NCI-H526 treated with DMSO at 0.1 percent for 48 hours (cell line): ENCODE measurements around the gene SERPINA7.
"Not testable (repeated sequence)": the region's sequence is repeated elsewhere in the genome, so short reads cannot be mapped to it uniquely, and the experiment has no call there.

Experiments
- DNase-seq: peaks from one replicate; lab custom pipeline; 2025; lab: John Stamatoyannopoulos, UW

The SERPINA7 gene

DNA sequence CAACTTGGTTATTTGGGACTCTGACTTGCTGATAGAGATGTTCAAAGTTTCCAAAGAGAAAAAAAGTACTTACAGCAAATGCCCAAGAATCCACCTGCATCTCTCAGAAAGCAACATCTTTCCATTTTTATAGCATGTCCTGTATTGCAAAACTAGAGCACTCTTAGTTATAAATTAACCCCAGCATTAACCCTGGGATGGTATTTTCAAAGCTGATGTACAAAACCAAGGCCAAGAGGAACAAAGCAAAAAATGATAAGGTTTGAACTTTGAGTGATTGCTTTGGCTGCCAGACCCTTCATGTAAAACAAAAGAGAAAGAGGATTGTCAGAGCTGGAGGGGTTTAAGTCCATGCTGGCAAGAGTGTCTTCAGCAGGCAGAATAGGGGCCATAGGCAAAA lies at the start of gene SERPINA7:
SERPINA7 (minus strand) TSS at position 103 of the 400 bp plus-strand sequence. CDS start 1,669 bp downstream, outside the sequence.
- no peak for DNase-seq

DNA sequence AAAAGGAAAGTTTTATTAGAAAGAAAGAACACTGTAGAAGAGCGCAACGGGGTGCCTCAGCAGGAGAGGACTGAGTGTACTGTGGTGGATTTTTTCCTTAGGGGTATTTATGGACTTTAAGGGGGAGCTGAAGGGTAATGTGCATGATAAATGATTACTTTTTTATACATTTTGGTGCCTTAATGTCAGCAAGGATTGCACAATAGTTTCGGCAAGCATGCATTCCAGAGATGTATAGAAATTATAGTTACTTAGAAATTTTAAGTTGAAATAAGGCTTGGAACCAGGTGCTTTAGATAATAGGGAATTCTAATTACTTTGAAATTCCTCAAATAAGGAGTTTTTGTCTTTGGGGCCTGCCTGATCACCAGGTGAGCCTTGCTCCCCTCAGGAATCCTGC lies 30.5 kb upstream of the SERPINA7 start:
- DNase-seq: no peak

DNA sequence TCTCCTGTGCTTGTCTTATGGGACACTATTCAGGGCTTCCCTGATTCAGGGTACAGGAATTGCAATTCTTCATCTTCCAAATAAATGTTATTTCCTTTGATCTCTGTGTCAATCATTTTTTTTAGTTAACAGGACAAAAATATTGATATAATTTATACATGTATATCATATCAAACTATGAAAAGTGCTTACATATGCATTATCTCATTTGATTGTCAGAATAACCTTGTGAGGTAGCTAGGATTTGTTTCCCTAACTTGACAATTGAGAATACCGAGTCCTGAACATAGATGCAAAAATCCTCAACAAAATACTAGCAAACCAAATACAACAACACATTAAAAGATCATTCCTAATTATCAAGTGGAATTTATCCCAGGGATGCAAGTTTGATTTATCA lies 11.5 kb upstream of the SERPINA7 start:
- no peak for DNase-seq

DNA sequence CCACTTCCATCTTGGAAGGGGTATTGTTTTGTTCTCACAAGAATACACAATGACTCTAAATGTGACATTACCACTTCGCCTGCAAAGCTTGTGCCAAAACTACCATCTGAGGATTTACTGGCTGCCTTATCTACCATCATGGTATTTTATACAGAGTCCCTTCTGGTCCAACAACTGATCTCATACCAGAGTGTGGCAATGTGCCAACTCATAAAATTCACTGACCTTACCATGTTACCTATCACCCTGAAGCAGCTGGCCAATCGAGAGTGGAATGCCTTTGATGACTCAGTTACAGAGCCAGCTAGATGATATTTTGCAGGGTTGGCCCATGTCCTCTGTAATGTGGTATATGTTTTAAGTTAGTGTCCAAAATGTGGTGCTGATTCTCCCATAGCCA lies 3.8 kb upstream of the SERPINA7 start:
- DNase-seq: no peak

- no peak for DNase-seq
These were observed 2.3 kb upstream of the SERPINA7 start for GRCh38 chrX:106040861-106041260.

- DNase-seq: peak; percentile 18
These were observed 1.4 kb upstream of the SERPINA7 start for GRCh38 chrX:106039920-106040319.

DNA sequence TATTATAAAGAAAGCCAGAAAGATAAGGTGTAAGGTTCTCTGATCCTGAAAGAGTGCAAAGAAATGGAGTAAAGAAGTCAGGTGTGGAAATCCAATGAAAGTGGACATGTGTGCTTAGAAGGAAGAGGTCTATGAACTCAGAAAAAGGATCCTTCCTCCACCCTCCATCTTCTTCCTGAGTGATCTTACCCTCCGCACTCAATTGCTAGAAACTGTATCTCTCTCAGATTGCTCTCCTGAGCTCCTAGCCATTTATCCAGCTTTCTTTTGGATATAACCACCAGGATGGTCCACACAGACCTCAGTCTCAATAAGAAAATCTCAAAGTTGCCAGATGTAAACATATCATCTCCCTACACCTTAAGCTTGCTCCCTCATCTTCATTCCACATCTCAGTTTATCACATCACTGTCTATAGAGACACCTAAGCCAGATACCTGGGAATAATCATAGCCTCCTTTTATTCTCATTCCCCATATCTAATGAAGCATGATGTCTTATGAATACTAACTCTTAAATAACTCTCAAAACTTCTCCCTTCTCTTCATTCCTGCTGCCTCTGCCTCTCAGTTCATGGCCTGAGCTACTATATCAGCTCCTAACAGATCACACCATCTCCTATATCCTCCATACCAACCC lies 573 bp downstream of the SERPINA7 start:
- no peak for DNase-seq

- no peak for DNase-seq
These were observed 1.8 kb downstream of the SERPINA7 start for GRCh38 chrX:106036716-106037115.

- peak; percentile 5 for DNase-seq
These were observed 3.5 kb downstream of the SERPINA7 start for GRCh38 chrX:106035064-106035463.

GRCh38 chrX:106023947-106024346 lies 14.6 kb downstream of the SERPINA7 start:
- DNase-seq: no peak

DNA sequence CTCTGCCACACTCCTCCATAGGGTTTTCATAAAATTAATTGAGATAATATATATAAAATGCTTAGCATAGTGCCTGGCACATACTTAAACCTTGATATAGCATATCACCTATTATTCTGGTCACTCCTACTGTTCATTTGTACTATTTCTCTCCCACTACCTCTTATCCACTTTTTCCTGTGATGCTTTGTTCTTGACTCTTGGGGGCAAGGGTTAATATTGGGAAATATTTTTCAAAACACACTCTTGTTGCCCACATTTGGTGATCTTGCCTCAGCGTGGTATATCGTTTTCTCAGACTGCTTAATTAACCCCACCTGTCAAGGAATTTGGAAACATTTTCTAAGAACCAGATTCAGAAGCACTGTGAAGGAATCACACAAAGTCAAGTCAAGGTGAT lies 16.3 kb downstream of the SERPINA7 start:
- no peak for DNase-seq

- no peak for DNase-seq
These were observed 24.3 kb downstream of the SERPINA7 start for GRCh38 chrX:106014119-106014775.

- DNase-seq: no peak
These were observed 29.4 kb downstream of the SERPINA7 start for GRCh38 chrX:106009145-106009544.

DNA sequence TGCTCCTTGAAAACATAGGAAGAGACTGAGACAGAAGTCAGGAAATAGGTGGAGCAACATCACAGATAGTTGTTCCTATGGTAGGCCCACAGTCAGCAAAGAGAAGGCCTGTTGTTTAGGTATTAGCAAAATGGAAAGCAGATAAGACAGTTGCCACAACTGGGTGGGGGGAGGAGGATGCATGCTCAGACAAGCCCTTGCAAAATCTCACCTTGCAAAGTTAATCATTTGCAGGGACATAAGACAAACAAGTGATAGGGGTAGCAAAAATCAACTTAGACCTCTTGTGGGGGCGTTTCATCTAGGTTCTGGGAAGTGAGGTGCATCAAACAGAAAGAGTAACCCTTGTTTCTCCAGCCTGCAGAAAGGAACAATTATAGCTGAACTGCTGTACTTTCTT lies 30.7 kb downstream of the SERPINA7 start:
- no peak for DNase-seq

DNA sequence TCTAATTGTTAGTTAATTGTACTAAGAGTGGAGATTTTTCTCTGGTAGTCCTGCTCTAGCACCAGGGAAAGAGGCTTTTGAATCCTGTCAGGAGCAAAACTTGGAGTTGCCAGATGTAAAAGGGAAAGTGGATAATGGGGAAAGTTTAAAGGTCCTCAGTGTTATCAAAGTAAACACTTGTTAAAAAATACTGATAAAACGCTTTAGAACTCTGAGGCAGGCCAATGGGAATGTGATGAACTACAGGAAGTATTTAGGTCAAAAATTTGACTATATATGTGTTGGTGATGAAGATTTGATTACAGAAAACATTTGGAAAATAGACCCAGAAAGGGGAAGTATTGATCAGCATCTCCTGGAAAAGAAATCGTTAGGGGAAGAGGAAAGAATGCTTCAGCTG lies 32.8 kb downstream of the SERPINA7 start:
- DNase-seq: no peak

GRCh38 chrX:106000609-106001008 lies 37.9 kb downstream of the SERPINA7 start:
- not testable (repeated sequence) for DNase-seq

- no peak for DNase-seq
These were observed 38.3 kb downstream of the SERPINA7 start for GRCh38 chrX:106000203-106000602.

- no peak for DNase-seq
These were observed 39.2 kb downstream of the SERPINA7 start for GRCh38 chrX:105999294-105999693.

DNA sequence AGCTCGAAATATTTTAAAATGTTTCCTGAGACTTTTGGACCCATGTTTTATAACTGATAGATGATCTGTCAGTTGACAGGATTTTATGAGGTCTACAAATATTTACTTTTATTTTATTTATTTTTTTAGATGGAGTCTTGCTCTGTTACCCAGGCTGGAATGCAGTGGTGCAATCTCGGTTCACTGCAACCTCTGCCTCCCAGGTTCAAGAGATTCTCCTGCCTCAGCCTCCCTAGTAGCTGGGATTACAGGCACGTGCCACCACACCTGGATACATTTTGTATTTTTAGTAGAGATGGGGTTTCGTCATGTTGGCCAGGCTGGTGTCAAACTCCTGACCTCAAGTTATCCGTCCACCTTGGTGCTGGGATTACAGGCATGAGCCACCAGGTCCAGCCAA lies 50.0 kb downstream of the SERPINA7 start:
- DNase-seq: not testable (repeated sequence)
